Stimulated activated CD4-positive, alpha-beta T cell treated with anti-CD3 and anti-CD28 coated beads, TNF-alpha, amount 100 ng/mL, for 4 hours (primary cell): ENCODE results near the gene RIMS4.

Experiments used
- DNase-seq, 3 experiments: peaks; one replicate each; pipeline ENCODE4 v3.0.0-alpha.2; 2020; ENCODE audit warnings: low read depth in 3 of 3

The RIMS4 gene

GRCh38 chr20:44810391-44811149 is at the start of gene RIMS4:
Gene RIMS4, minus strand, starts transcription at chr20:44810546. Its CDS starts 275 bp downstream, at chr20:44810271.
- no peak for DNase-seq

DNA sequence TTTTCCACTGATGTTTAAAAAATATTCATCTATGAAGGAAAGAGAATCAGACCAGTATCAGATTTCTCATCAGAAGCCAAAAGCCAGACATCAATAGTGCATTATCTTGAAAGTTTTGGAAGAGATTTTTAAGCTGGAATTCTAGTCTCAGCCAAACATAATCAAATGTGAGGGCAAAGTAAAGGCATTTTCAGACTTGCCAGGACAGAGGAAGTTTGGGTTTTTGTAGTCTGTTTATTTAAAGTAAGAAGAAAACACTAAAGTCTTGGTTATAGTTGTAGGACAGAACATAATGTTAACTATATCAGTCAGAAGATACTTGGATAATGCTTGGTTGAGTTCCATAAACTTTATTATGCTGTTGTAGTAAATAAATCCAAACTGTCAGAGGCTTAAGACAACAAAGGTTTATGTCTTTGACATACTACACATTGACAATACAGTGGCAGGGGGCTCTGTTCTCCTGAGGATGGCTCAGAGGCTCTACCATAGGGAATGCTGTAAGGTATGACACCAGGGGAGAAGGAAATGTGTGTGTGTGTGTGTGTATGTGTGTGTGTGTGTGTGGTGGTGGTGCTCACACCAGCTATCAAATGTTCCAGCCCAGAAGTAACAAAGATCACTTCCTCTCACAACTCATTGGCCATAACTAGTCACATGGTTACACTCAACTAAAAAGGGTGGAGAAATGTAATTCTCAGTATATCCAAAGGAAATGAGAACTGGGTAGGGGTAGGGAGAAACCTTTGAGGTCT is 48.4 kb upstream of the RIMS4 start:
- DNase-seq: no peak

DNA sequence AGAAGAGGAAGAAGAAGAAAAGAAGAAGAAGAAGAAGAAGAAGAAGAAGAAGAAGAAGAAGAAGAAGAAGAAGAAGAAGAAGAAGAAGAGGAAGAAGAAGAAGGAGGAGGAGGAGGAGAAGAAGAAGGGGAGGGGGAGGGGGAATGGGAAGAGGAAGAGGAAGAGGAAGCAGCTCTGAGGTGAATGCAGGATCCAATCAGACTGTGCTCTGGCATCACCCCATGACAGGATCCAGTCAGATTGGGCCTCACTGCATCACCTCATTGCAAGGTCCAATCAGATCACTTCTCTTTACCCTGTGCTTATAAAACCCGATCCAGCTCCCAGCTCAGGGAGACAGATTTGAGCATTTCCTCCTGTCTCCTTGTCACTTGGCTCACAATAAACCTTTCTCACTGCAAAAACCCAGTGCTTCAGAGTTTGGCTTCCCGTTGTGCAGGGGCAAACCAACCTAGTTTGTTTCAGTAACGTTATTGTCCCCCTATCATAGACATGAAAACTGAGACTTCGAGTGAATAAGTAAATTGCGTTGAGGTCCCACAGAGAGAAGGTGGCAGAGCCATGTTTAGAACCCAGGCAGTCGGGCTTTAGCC is 46.6 kb upstream of the RIMS4 start:
- DNase-seq: no peak

DNA sequence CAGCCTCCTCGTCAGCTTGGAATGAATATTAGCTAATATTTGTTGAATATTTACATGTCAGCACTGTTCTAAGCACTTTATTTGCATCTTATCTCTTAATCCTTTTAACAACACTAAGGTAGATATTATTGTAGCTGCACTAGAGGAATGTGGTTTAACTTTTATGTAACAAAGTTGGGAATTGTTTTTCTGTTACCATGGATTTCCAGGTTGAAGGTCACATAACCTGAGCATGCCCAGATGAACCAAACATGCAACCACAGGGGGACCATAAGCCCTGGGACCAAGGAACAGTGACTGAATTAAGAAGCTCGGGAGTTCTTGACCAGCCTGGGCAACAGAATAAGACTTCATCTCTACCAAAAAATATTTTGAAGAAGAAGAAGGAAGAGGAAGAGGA is 46.1 kb upstream of the RIMS4 start:
- DNase-seq: no peak

- no peak for DNase-seq
Observed at GRCh38 chr20:44851545-44851944, 41.2 kb upstream of the RIMS4 start.

- no peak for DNase-seq
Observed at GRCh38 chr20:44850837-44851236, 40.5 kb upstream of the RIMS4 start.

DNA sequence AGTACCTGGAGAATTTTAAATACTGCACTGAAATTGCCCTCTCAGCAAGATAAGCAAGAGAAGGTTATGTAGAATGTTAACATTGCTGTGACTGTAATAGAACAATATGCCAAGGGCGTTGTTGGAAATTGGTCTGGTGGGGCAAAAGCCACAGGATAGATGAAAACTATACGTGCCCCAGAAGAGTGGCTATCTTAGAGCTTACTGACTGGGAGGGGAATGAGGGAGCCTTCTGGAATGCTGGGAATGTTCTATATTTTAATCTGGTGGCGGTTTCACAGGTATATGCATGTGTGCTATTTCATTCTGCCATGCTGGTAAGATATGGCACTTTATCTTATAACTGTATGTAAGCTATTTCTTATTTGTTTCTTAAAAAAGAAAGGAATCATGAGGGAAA is 39.9 kb upstream of the RIMS4 start:
- DNase-seq: no peak

- no peak for DNase-seq
Observed at GRCh38 chr20:44849703-44850102, 39.4 kb upstream of the RIMS4 start.

DNA sequence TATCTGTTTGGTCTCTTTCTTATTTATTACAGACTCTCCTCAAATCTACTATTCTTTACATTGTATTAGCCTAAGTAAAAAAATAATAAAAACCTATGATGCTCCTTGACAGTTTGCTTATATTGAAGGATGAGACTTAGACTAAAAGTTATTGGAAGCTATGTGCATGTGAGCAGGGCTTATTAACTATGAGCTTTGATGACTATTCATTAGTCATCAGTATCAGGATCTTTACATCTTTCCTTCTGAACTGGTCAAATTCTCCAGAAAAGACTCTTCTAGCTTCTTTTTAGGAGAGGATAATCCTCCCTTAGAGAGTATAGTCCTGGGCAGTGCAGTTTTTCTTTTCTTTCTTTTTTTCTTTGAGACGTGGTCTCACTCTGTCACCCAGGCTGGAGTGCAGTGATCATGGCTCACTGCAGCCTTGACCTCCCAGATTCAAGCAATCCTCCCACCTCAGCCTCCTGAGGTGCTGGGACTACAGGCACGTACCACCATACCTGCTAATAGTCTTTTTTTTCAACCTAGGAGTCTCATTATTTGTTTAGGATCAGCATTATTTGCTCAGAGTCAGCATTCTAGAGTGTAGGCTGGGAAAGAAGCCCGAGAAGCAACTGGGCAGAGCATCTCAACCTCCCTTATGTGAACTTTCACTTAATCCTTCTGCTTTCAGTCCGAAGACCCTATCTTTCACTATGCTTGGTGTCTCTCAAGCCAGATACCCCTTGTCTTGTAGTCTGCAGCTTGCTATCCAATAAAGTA is 38.1 kb upstream of the RIMS4 start:
- no peak for DNase-seq

DNA sequence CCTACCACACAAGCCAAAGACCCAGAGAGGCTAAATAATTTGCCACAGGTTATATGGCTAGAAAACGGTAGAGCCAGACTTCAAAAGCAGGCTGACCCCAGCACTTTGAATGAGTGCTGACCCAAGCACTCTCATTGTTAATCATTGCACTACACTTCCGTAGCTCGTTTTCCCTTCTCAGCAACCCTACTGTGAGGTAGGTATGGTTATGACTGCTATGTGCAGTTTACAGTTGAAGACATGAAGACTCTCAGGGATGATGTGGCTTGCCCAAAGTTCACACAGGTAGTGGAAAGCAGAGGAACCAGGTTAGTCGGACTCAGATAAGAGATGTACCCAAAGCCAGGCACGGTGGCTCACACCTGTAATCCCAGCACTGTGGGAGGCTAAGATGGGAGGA is 33.5 kb upstream of the RIMS4 start:
- no peak for DNase-seq

- no peak for DNase-seq
Observed at GRCh38 chr20:44841955-44842354, 31.6 kb upstream of the RIMS4 start.

GRCh38 chr20:44840826-44841225 is 30.5 kb upstream of the RIMS4 start:
- no peak for DNase-seq

DNA sequence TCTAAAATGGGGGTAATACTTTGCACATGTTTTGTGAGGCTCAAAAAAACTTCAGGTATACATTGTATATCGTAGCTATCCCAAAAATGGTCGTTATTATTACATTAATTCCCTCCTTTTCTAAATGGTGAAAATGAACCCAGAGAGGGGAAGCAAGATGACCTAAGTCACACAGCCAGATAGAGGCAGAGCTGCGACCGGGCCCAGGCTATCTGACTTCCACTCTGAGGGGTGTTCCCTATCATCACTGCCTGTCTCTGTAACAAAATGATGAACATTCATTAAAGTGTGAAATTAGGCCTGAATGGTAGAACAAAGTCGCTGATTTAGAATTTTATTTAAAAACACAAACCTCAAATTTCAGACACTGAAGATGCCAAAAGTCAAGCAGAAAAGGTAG is 29.1 kb upstream of the RIMS4 start:
- DNase-seq: no peak

GRCh38 chr20:44838521-44838920 is 28.2 kb upstream of the RIMS4 start:
- no peak for DNase-seq

DNA sequence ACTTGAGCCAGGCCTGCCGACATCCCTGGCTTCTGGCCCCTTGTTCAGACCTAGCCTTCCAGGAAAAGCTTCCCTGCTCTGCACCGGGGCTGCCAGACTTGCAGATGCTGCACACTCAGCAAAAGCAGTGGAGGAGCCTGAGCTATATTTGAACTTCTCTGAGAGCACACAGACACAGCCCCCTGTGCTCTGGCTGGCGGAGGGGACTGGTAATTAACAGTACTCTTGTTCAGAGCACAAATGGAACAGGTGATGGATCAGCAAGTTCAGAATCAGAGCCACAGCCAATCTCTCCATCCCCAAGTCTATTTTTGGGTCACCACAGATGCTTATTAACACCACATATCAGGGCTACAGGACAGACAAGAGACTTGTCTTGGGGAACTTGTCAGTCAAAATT is 27.6 kb upstream of the RIMS4 start:
- no peak for DNase-seq

- DNase-seq: no peak
Observed at GRCh38 chr20:44836601-44837120, 26.3 kb upstream of the RIMS4 start.

- DNase-seq: no peak
Observed at GRCh38 chr20:44835661-44836221, 25.4 kb upstream of the RIMS4 start.

DNA sequence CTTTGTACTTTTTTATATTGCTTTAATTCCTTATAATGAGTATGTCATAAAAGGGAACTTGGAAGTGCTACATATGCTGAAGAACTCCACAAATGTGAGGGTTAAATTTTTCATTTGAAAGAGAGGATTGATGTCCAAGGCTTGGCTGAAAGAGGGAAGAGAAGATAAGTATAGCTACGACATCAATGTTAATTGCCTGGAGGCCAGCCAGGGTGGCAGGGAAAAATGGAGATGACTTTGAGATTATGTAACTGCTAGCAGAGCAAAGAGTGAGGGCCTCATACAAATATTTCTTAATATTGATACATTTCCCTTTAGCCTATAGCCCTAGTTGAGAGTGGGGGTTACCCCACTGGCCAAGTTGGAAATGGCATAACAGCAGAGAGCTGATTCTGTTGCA is 24.8 kb upstream of the RIMS4 start:
- no peak for DNase-seq

GRCh38 chr20:44834693-44835092 is 24.3 kb upstream of the RIMS4 start:
- no peak for DNase-seq

DNA sequence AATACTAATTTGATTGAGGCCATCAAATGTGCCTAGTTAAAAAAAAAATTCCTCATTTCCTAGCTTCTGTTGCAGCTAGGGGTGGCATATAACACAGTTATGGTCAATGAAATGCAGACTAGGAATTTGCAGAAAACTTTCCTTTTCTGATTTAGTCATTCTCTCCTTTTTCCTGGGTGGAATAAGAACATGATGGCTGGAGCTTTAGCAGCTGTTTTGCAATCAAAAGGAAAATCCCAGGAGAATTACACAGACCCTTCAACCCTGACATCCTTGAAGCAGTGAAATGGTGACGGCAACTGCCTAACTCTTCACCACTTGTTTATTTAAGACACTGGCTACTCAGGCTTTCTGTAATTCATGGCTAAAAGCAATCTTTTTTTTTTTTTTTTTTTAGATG is 23.1 kb upstream of the RIMS4 start:
- no peak for DNase-seq

DNA sequence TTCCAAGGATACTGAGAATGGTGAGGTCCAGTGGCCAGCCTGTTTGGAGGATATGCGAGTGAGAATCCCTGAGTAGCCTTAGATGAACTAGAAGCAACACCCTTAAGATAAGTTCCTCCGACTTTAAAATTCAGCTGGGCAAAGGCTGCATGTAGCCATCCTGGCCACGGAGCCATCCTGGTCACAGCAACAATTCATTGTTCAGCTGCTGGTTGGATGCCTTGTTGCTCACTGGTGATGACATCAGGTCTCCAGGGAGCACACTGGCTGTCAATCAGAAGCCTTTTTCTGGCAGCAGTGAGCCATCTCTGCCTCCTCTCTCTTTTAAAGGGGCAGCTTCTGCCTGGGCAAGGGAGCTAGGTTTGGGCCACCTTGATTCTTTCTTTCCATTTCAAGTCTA is 22.4 kb upstream of the RIMS4 start:
- DNase-seq: no peak

DNA sequence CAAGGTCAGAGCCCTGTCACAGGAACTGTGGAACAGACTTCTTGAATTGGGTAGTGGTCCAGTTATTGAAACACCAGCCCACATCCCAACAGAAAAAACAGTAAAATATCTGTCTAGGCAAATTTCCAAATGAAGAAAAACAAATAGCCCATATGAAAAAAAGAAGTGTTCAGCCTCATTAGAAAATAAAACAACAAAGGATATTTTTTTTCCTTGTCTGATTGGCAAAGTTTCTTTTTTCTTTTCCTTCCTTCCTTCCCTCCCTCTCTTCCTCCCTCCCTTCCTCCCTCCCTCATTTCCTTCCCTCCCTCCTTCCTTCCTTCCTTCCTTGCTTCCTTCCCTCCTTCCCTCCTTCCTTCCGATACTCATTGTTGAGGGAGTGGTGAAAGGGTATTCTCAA is 20.6 kb upstream of the RIMS4 start:
- DNase-seq: no peak
